Type B pancreatic cell (in vitro differentiated cells): ENCODE measurements around the gene SPIN1. TPM values are rescaled to one million over a fixed set of nuclear protein-coding genes. Genes with fewer than 3 reads are reported as not detected.

Experiments
- DNase-seq: peaks from one replicate; pipeline ENCODE4 v3.0.0; 2021; ENCODE audit warnings: mixed read lengths; ENCODE audit not compliant: unreplicated experiment; ENCODE audit errors: extremely low spot score
- H3K27ac Mint-ChIP-seq: 2 replicates; pipeline ENCODE4 v1.8.0; 2021; ENCODE audit warnings: mild to moderate bottlenecking, mixed read lengths
- H3K27me3 Mint-ChIP-seq: 2 replicates; pipeline ENCODE4 v1.8.0; 2021; ENCODE audit warnings: mixed read lengths
- H3K36me3 Mint-ChIP-seq: 2 replicates; pipeline ENCODE4 v1.8.0; 2021; ENCODE audit warnings: mixed read lengths
- H3K4me1 Mint-ChIP-seq: one replicate; pipeline ENCODE4 v1.8.0; 2021; ENCODE audit warnings: mixed read lengths; ENCODE audit not compliant: unreplicated experiment
- H3K4me3 Mint-ChIP-seq: 2 replicates; pipeline ENCODE4 v1.8.0; 2021; ENCODE audit warnings: mild to moderate bottlenecking, mixed read lengths
- H3K9me3 Mint-ChIP-seq: 2 replicates; pipeline ENCODE4 v1.8.0; 2021; ENCODE audit warnings: mixed read lengths
- CTCF ChIP-seq: fragments of 200-600 bp; sonication (generic); conservative IDR thresholded peaks from 2 replicates; pipeline ENCODE4 v1.5.0; 2021; ENCODE audit warnings: antibody characterized with exemption, mild to moderate bottlenecking
- total RNA-seq: library from RNA; stranded (reverse); gene quantifications from 2 replicates; pipeline ENCODE4 v1.2.1, GENCODE V29; 2021; ENCODE audit warnings: low replicate concordance

SPIN1 gene
- total RNA-seq, 1 donor from 2014 or later = 107 TPM

GRCh38 chr9:88429595-88430430 lies 41.6 kb downstream of the SPIN1 start:
- no peak for TF ChIP-seq CTCF
- Mint-ChIP-seq H3K36me3 (peaks cover 29% of the 10 kb centered on the region), H3K27me3 (no peaks in the 10 kb centered on the region), H3K4me3 (no peak overlapping the region), H3K9me3 (no peaks in the 10 kb centered on the region), H3K4me1 (peaks cover 21% of the 10 kb centered on the region), H3K27ac (peak overlapping the region; percentile 21)
- no peak for DNase-seq

GRCh38 chr9:88433583-88434255 lies 45.5 kb downstream of the SPIN1 start:
- no peak for DNase-seq
- Mint-ChIP-seq H3K27ac (peak overlapping the region; percentile 37), H3K4me1 (peaks cover 13% of the 10 kb centered on the region), H3K4me3 (no peak overlapping the region), H3K36me3 (peaks cover 41% of the 10 kb centered on the region), H3K9me3 (no peaks in the 10 kb centered on the region), H3K27me3 (no peaks in the 10 kb centered on the region)
- no peak for TF ChIP-seq CTCF

GRCh38 chr9:88435336-88435735 lies 47.1 kb downstream of the SPIN1 start:
- Mint-ChIP-seq H3K27ac (no peak overlapping the region), H3K4me1 (peaks cover 13% of the 10 kb centered on the region), H3K9me3 (no peaks in the 10 kb centered on the region), H3K27me3 (no peaks in the 10 kb centered on the region), H3K4me3 (no peak overlapping the region), H3K36me3 (peaks cover 45% of the 10 kb centered on the region)
- no peak for TF ChIP-seq CTCF
- no peak for DNase-seq

GRCh38 chr9:88436379-88436778 lies 48.1 kb downstream of the SPIN1 start:
- Mint-ChIP-seq H3K27ac (no peak overlapping the region), H3K36me3 (peaks cover 50% of the 10 kb centered on the region), H3K27me3 (no peaks in the 10 kb centered on the region), H3K4me1 (peaks cover 13% of the 10 kb centered on the region), H3K4me3 (no peak overlapping the region), H3K9me3 (no peaks in the 10 kb centered on the region)
- DNase-seq = no peak
- TF ChIP-seq CTCF = no peak

GRCh38 chr9:88437210-88438146 lies 49.2 kb downstream of the SPIN1 start:
- TF ChIP-seq CTCF = no peak
- Mint-ChIP-seq H3K4me3 (no peak overlapping the region), H3K27ac (no peak overlapping the region), H3K4me1 (peaks cover 13% of the 10 kb centered on the region), H3K9me3 (no peaks in the 10 kb centered on the region), H3K27me3 (no peaks in the 10 kb centered on the region), H3K36me3 (peaks cover 56% of the 10 kb centered on the region)
- DNase-seq = no peak
